Stimulated activated naive CD8-positive, alpha-beta T cell treated with anti-CD3 and anti-CD28 coated beads, Interleukin-15, Interleukin-2, amounts not matched to agents 100 U/mL and 50 U/mL, for 24 hours (primary cell): ENCODE measurements around the gene NYAP2.

Source experiments
- ATAC-seq: fragments of 150-1000 bp; cut with Tn5 transposase; one replicate; pipeline ENCODE4 v1.10.0; 2021
- DNase-seq: peaks from one replicate; pipeline ENCODE4 v3.0.0; 2021

The NYAP2 gene

DNA sequence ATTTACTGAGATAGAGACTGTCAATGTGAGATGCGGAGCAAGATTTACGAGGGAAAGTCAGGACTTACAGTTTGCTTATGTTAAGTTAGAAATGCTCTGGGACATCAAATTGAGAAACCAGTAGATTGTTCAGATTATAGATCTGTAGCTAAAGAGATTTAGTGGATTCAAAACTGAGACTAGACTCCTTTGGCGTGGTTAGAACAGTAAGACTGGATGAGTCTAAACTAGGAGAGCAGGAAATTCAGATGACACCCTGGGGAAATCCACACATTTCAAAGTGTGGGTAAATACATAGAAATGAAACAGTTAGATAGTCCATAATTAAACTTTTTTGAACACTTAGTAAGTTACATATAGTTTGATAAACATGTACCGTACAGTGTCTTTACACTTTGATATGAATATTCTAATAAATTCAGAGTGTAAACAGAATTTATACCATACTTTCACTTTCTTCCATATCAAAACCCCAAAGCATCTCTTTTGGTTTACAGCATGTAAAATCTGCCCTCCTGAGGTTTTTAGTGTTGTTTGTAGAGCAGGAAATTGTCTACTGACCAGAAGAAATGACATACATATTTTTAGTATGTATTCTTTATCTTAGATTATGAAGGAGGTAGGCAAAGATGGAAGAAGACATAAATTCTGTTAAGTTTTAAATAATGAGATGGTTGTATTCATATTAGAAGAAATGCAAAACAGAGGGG lies 231.5 kb downstream of the NYAP2 start:
- ATAC-seq = peak; percentile 14
- DNase-seq = no peak

DNA sequence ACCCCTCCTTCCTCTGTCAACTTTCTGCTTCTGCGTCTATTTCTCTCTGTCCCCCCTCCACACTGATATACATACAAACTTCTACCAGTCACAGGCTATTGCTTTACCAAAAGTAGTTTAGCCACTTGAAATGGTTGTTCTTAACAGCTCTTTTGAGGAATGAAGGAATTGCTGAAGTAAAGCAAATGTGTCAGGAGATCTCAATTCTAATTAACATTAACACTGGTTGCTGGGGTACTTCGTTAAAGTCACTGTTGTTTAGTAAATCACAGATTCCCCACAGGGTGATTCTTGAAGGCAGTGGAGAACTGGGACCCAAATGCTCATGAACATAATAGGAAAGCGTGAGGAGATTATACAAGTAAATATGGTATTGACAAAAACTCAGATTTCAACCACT lies 232.8 kb downstream of the NYAP2 start:
- ATAC-seq = no peak
- DNase-seq = no peak

DNA sequence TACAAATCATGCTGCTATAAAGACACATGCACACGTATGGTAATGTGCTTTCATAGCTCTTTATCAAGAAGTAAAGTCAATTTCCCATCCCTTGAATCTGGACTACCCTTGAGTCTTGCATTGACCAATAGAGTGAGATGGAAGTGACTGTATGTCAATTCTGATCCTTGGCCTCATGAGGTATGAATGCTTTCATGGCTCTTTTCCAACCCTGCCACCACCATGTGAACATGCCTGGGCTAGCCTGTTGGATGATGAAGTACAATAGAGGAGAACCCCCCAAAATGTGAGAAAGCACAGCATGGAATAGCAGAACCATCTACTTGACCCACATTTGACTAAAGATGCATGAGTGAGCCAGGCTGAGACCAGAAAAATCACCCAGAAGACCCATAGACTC lies 237.0 kb downstream of the NYAP2 start:
- DNase-seq (no peak), ATAC-seq (no peak)

DNA sequence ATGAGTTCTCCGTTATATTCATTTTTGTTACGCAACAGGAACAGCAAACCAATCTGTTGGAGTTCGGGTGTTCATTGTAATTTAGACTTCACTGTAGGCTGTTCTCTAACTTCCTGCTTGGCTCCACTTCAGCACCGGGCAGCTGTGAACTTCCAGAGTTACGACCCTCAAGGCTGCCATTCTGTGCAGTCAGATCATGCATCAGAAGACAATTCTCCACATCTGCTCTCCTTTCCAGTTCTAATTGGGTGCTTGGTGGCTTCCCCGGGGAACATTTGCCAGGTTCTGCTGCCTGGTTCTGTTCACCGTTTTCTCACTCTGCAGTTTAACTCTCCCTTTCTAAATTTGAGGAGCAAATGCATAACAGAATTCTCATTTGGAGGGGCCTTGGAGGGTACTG lies 237.7 kb downstream of the NYAP2 start:
- DNase-seq (no peak), ATAC-seq (no peak)

DNA sequence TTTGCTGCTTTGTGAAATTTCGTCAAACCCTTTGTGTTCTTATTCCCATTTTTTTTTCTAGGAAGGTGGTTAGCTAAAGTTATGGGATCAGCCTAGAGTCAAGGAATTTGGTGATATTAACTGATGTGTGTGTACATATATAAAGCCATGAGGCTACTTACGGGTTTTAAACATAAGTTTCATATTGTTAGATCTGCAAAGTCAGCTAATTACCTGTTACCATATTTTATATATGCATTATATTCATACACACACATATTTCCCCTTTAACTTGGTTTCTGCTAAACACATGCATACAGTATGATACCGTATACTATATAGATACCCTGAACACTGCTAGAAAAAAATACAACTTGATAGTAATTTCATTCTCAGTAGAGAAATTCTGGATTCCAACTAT lies 241.0 kb downstream of the NYAP2 start:
- DNase-seq (no peak), ATAC-seq (no peak)

DNA sequence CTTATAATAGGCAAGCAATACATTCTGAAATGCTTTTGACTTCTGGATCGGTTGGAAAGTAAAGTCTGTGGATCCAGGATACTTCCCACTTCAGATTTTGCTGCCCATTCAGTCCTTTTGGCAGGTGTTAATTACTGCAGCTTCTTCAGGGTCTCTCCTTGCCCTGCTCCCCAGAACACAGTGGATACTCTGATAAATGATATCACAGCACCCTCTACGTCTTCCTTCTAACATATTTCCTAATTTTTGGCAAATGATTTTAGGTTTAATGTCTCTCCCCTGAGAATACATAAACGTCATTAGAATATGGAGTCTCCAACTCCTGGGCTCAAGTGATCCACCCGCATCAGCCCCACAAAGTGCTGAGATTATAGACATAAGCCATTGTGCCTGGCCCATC lies 249.8 kb downstream of the NYAP2 start:
- ATAC-seq (no peak), DNase-seq (no peak)

DNA sequence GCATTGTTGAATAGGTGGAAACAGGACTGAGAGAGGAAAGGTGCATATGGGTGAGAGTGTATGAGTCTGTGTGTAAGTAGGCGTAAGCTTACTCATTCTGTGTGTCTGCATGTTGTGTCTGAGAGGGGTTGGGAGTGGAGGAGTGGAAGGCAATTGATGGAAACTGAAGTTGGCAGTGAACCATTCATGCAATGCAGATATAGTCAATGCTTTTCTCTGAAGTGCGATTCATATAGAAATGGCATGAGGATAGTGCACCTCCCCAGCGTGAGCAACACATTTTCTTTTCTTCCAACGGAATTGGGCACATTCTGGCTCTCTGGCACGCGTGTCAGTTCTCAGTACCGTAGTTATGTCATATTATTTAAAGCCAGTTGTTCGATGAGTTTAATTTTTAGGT lies 250.5 kb downstream of the NYAP2 start:
- ATAC-seq (no peak), DNase-seq (no peak)

DNA sequence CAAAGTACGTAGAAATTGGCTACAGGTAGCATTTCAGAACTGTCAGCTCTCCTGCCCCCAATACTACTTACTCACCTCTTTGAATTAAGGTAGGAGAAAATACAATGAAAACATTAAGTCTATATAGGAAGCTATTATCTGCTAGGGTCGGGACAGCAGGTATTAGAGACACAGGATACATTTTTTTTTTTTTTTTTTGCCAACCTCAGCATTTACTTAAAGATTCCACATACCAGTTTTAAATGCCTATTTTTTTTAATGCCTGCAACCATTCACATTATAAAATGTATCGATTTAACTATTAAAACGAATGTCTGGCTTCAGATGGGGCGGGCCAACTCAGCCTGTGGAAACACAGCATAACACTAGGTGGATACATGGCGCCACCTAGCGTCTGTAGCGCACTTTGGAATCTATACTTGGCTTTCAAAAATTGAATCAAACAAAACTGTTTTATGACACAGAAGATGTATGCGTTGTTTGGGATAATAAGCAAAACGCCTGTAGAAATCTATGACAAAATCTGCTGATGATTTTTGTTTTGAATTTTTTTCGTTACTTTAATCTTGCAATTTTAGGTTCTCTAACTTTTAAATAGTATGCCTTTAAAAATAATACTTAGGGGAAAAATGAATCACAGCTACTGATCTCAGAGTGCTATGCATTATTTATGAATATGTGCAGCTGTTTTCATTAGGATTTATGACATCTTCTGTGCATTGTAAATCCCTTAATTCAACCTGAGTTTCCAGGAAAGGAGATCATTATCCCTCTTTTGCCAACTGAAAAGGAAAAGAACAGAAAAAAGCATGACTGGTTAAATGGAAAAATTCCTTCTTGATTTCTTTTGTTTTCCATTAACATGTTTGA lies 261.0 kb downstream of the NYAP2 start:
- peak; percentile 80 for DNase-seq
- peak; percentile 79 for ATAC-seq

DNA sequence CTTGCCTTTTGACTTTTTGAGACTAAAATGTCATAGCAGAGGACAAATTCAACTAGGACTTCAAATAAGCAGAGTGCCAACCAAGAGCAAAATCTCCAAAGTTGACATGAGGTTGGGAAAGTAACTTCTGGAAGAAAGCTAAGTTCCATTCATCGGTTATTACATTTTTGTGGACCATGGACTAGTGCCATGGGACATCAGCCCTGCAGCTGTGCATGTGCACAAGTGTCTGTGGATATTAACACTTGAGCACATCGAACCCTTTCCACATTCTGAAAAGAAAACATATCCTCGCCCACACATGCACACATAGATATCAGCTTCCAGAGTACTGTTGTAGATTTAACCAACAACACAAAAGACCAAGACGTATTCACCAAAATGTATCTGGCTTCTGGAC lies 262.6 kb downstream of the NYAP2 start:
- ATAC-seq (no peak), DNase-seq (no peak)

DNA sequence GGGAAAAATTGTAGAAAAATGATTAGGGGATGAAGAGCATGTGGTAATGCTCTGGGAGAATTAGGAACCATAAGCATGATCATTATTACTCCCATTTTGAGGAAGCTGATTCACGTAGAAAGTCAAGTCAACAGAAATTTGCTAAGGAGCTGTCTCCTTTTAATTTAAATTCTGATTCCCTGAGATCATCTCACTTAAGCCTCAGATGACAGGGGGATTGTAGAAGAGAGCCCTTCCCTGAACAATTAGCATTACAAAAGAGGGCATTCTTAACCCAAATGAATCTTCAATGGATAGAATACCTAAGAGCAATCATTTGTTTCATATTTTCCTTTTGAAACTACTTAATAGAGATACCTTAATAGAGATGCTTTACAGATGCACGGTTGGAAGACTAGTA lies 267.9 kb downstream of the NYAP2 start:
- no peak for ATAC-seq
- no peak for DNase-seq

DNA sequence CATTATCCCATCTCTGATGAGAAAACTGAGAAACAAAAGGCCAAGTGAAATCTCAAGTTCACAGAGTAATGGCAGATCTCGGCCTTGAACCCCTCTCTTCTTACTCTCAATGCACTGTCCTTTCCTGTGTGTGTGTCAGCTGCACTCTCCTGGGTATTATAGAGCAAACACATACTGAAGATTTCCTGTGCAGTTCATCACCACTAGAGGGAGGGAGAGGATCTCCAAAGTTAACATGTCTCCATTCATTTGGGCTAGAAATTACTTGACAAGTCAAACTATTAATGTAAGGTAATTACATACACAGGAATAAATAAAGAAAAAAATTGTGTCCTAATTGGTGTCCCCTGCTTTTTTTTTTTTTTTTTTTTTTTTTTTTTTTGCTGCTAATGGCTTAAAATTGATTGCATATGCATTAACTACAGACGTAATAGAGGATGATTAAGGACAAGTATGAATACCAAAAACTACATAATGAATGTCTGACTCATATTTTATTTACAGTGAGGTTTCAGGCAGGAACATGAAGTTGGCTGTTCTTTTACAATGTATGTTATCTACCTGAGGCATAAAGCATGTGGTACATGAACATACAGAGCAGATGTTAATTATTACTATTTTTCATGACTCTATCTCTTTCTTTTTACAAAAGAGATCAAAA lies 269.2 kb downstream of the NYAP2 start:
- no peak for ATAC-seq
- DNase-seq = no peak

DNA sequence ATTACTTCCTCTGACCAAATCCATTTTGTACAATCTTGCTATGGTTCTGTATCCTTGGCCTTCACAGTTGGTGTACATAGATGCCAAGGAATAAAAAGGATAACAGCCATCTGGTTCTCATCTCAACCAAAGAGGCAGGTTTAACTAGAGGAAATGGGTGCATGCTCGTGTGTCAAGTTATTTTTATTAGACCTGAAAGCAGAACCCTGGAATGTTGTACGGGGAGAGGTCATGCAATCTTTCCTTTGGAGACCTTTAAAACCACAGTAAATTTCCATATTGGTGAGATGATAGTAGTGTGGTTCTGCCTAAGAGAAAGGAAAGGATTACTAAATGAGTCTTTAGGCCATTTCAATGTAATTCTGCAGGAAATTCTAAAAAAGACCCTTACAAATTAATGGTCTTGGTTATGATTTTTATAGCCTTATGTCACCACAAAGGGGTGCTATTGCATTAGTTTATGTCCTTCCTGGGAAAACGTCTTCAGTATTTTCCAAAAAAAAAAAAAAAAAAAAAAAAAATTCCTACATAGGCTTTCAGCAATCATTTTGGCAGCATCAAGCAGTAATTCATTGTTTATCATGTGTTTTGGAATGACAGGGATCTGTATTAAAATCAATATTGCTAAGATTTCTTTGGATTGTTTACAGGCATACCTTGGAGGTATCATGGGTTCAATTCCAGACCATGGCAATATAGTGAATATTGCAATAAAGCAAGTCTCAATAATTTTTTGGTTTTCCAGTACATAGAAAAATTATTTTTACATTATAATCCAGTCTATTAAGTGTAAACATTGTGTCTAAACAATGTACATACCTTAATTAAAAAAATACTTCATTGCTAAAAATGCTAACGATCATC lies 270.8 kb downstream of the NYAP2 start:
- DNase-seq = no peak
- no peak for ATAC-seq

DNA sequence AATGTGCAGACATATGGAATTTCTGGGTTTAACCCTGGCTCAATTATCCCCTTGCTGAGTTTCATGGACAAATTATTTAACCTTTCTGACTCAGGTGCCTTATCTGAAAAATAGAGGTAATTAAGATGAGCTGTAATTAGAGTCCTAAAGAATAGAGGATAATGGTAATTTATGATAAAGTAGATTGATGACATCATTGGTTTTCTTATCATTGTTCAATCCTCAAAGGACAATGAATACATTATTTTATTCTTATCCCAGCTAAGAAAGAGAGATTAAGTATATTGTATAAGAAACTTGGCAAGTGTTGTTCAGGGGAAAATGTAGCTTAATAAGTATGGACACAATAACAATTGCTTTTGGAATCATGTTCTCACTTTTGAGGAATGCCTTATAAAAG lies 279.3 kb downstream of the NYAP2 start:
- ATAC-seq = no peak
- no peak for DNase-seq

DNA sequence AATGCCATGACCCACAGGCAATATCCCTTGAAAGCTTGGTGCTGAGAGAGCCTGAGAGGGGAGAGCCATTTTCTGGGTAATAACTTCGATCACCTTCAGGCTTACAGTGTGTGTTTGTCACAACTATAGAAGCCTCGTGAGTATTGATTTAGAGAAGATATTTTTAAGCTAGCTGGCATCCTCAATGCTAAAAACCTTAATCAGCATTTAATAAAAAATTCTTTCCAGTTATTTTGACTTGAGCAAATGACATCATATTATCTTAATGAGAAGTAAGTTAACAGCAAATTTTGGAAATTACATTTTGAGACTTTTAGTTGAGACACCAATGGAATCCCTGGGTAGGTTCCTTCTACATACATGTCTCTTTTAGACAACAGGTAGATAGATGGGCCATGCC lies 283.7 kb downstream of the NYAP2 start:
- DNase-seq (no peak), ATAC-seq (no peak)

DNA sequence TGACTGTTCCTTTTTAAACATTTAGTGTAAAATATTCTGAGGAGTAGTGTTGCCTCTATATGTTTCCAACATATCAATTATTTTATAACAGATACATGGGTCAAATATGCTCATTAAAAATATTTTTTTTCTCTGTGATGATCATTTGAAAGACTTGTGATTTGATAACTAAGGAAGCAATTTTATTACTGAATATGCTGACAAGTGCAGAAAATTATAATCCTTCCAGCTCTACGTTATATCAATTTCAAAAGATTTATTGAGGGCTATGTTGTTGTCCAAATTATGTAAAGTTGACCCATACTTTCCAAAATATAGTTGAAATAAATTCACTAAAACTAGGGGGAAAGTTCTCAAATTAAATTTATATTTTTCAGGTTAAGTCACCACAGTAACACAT lies 290.6 kb downstream of the NYAP2 start:
- no peak for DNase-seq
- no peak for ATAC-seq

DNA sequence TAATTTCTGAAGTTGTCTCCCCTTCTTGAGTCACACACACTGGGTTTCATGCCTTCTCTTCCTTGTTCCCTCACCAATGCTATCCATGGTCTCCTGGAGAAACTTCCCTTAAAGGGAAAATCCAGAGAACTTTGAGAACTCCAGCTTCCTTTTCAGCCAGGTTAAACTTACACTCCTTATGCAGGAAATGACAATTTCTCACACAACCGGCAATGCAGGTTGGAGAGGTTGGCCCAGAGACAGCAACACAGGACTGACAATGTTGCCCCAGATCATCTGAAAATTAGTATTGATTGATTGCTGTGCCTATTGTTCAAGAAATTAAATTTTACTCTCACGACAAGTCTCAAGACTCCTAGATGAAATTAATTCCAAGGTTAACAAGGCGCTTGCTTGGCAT lies 292.2 kb downstream of the NYAP2 start:
- ATAC-seq (no peak), DNase-seq (no peak)

DNA sequence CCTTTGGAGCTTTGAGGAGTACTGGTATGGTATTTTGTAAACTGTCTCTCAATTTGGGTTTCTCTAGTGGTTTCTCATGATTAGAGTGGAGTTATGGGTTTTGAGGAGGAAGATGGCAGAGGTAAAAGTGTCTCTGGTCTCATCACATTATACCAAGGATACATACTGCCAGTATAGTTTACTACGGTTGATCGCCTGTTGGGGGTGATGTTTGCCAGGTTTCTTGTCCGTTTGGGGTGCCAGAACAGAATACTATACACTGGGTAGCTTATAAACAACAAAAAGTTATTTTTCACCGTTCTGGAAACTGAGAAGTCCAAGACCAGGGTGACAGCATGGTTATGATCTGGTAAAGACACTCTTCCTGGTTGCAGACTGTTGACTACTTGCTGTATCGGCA lies 293.7 kb downstream of the NYAP2 start:
- ATAC-seq (no peak), DNase-seq (no peak)

DNA sequence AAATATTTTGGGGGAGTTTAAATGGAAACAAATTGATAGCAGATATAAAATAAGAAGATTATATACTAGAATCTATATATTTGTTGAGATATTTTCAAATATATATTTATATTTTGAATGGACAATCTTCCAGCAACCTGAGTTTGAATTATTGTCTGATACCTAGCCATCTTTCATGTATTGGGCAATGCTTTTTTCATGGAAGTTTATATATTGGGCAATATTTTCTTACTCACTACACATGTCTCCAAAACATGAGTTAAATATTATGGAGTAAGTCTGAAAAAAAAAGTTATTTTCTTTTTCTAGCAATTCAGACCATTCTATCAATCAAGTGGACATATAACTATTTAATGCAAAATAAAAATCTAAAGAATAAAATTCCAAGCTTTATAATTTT lies 295.2 kb downstream of the NYAP2 start:
- DNase-seq = no peak

DNA sequence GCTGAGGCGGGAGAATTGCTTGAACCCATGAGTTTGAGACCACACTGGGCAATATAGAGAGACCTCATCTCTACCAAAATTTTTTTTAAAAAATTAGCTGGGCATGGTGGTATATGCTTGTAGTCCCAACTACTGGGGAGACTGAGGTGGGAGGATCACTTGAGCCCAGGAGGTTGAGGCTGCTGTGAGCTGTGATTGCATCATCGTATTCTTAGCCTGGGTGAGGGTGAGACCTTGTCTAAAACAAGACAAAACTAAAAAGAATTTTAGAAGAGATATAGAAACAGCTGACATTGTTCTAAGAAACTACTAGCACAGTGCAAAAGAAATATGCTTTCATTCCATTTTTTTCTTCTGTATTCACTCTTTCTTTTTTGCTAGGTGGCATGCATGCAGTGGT lies 298.4 kb downstream of the NYAP2 start:
- no peak for ATAC-seq
- no peak for DNase-seq

More for the DNA sequence above, 295.2 kb downstream of the NYAP2 start:
- no peak for ATAC-seq
